Stimulated activated CD4-positive, alpha-beta T cell treated with anti-CD3 and anti-CD28 coated beads, Interleukin-12 subunit alpha, Interleukin-12 subunit beta, amount 100 ng/mL, for 48 hours (primary cell): ENCODE measurements around the gene RPA3.
"Not testable (repeated sequence)": the region's sequence is repeated elsewhere in the genome, so short reads cannot be mapped to it uniquely, and the experiment has no call there.

Experiments
- DNase-seq, 3 donors: peaks; one replicate each; pipeline ENCODE4 v3.0.0-alpha.2; 2020; ENCODE audit warnings: low read depth in 2 of 3, low spot score in 1 of 3

RPA3 gene

DNA sequence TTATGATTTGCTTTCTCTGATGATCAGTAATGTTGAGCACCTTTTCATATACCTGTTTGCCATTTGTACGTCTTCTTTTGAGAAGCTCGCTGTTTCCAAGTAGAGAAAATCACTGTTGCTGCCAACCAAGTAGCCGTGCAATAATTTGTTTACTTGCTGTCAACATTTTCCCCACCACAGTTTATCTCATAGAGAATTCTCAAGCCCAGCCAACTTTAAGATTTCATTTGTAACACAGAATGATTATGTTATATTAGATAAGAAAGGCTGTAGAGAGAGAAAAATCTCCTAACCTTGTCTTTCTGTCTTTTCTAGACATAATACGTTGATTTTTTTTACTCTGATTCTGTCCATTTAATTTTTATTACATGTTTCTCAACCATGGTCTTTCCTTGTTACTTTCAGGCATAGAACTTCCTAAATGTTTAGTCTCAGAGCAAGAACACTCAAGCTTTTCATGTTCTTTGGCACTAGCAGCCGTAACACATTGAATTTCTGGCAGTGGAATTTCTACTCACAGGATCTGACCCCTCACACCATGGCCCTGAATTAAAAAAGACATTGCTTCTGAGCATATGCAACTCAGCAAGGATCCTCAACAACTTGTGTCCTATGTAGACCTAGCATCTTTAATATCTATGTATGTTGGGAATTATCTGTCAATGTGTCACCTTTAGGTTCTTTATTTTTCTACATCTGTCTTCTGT is 23.1 kb downstream of the RPA3 start:
- no peak for DNase-seq

- no peak for DNase-seq
Observed at GRCh38 chr7:7694542-7694941, 23.9 kb downstream of the RPA3 start.

- DNase-seq = no peak
Observed at GRCh38 chr7:7693881-7694280, 24.5 kb downstream of the RPA3 start.

GRCh38 chr7:7688956-7689355 is 29.5 kb downstream of the RPA3 start:
- no peak for DNase-seq

GRCh38 chr7:7688310-7688709 is 30.1 kb downstream of the RPA3 start:
- no peak for DNase-seq

GRCh38 chr7:7687800-7688199 is 30.6 kb downstream of the RPA3 start:
- DNase-seq = no peak

DNA sequence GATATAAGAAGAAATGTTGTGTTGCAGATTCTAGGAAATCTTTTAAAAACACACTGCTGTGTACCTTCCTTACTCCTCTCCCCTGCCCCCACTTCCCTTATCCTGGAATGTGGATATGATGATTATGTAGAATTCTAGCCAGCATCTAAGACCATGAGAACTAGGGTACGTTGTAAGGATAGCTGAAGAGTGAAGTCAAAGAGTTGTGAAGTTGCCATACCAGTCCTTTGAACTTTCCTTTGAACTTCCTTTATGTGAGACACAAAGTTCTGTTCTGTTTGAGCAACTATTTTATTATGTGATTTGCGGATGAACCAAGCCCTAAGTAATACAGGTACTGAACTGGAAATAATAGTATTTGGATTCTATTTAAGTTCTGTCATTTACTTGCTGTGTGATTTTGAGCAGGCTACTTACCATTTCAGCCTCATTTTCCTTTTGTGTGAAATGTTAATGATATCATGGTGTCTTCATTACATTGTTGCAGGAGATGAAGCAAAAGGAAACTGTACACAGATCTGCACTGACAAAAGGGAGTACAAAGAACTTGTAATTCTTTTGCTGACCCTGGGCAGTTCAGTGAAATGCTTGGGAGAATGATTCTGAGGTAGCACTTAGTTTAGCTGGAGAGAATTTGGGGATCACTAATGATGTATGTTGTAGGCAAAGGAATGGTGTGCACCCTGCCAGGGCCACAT is 31.4 kb downstream of the RPA3 start:
- no peak for DNase-seq

DNA sequence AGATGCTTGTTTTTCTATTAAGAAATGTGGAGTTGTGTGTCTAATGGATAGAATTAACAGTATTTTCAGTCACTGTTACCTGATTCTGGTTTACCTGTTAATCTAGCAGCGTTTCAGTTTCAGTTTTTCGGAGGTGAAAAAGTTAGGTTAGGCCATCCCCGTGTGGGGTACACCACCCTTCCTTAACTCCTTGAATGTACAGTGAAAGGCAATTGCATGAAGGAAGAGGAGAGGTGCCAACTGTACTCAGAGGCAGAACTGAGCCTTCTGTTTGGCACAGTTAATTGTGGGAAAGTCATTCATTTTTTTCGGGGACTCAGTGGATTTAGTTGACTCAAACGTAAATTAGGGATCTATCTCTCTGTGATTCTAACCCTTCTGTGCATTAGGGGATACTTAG is 35.5 kb downstream of the RPA3 start:
- DNase-seq = no peak

GRCh38 chr7:7681936-7682329 is 36.5 kb downstream of the RPA3 start:
- DNase-seq = no peak

DNA sequence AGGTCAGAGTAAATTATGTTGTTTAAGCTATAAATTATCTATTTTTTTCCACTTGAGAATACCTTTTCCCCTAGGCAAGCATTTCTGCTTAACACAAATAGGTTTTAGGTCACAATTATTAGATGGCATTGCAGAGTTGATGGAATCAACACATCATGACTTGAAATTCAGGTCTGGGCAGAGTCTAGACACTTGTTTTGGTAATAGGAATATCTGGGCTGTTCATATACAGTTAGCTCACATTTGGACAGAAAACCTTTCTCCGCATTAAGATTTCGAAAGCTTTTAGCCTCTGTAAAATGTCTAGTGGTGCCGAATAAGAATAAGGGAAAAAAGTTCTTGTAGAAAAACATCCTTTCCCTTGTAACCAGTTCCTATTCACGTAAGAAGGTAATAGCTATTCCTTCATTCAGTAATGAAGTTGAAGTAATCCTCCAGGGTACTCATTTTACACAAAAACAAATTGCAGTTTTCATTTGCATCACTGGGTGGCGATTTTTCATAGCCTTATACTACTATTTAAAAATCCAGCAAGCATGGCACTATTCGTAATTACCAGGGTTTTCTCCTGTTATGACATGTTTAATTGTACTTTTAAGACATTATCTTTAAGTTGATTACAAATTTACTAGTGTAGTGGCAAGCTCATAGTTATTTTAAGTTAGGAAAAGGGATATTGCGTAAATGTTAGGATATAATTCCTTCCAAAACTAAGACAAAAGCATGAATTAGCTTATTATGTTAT is 37.0 kb downstream of the RPA3 start:
- DNase-seq = peak in 2 of 3 donors; percentile 9 to 52

DNA sequence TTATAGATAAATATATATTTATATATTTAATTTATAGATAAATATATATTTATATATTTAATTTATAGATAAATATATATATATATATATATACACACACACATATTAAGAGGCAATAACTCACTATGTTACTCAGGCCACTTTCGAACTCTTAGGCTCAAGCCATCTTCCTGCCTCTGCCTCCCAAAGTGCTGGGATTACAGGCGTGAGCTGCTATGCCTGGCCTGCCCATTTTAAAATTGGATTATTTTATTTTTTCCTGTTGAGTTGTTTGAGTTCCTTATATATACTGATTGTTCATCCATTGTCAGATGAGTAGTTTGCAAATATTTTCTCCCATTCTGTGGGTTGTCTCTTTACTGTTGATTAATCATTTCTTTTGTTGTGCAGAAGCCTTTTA is 38.8 kb downstream of the RPA3 start:
- not testable (repeated sequence) for DNase-seq

DNA sequence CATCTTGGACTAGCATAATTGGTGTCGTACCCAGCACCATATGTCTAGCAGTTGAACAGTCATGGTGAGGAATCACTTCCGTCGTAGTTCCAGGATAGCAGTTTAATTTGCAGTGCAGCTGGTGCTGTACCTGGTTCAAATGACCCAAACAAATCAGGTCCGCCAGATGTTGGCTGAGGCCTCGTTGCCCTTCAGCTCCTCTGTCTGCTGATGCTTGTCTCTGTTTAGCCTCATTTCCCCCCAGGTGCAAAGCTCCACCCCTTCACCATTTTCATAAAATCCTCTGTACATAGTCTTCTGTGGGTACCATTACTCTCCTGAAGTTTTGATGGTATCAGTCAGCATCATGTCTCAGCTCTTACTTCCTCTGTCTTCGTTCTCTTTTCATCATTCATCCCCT is 42.7 kb downstream of the RPA3 start:
- DNase-seq = no peak

DNA sequence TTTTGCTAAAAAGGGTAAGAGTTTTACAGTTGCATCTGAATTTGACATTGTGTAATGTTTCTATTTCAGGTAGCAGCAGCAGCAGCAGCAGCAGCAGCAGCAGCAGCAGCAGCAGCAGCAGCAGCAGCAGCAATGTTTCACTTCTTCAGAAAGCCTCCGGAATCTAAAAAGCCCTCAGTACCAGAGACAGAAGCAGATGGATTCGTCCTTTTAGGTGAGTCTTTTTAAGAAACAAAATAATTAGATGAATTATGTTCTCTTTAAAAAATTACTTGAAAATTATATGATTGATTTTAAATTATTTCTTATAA is 45.2 kb downstream of the RPA3 start:
- DNase-seq = no peak

DNA sequence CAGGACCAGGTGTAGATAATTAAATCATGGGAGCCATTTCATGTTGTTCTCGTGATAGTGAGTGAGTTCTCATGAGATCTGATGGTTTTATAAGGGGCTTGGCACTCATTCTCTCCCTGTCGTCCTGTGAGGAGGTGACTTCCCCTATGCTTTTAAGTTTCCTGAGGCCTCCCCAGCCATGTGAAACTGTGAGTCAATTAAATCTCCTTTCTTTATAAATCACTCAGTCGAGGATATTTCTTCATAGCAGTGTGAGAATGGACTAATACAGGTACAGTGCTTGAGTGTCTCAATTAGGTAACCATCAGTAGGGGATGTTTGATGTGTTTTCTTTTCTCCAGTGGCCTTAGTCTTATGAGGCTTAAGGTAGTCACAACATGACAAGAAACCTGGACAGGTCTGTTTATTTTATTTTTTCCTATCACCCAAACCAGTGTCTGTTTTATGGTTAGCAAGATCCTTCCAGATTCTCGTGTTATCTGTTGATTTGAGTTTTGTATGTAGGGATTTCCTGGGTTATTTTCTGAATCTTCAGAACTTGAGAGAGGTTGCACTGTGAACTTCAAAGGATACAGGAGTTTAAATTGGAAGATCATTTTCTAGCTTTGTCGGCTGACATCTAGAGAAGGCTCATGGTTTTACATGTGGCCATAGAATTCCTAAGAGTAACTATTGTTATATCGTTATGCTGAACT is 45.7 kb downstream of the RPA3 start:
- peak in 1 of 3 donors; percentile 19 for DNase-seq

DNA sequence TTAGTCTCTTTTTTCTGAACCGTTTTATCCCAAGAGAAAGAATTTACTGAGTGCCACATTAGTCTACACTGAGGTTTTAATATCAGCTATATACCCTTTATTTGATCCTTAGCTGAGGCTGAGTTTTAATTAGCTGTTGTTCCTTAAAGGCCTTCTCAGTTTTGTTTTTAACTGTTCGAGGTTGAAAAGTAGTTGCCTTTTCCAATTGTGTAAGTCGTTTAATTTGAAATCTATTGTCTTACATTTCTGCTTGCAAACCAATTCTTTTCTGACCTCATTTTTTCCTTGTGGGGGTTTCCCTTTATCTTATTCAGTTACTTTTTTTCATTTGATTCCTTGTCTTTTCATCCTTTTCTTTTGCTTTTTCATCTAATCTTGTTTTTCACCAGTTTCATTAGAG is 47.0 kb downstream of the RPA3 start:
- no peak for DNase-seq

- DNase-seq = no peak
Observed at GRCh38 chr7:7670490-7670889, 47.9 kb downstream of the RPA3 start.

GRCh38 chr7:7668706-7669105 is 49.7 kb downstream of the RPA3 start:
- DNase-seq = no peak

- DNase-seq = no peak
Observed at GRCh38 chr7:7667187-7667586, 51.2 kb downstream of the RPA3 start.

GRCh38 chr7:7665031-7665430 is 53.4 kb downstream of the RPA3 start:
- DNase-seq = no peak

GRCh38 chr7:7664291-7664690 is 54.1 kb downstream of the RPA3 start:
- no peak for DNase-seq

- no peak for DNase-seq
Observed at GRCh38 chr7:7662527-7662926, 55.9 kb downstream of the RPA3 start.

GRCh38 chr7:7656459-7656858 is 61.9 kb downstream of the RPA3 start:
- DNase-seq = not testable (repeated sequence)
